Body of pancreas (tissue), 4 donors: ENCODE results near the gene DMKN. TPM values are rescaled to one million over a fixed set of nuclear protein-coding genes. Genes with fewer than 3 reads are reported as not detected.
A peak's percentile ranks its signal among the peaks of the same experiment; 100 is the strongest.

Source experiments
- ATAC-seq: fragments of 150-250 bp; one replicate; pipeline ENCODE4 v1.9.1; 2016
- DNase-seq, 4 donors: peaks; one replicate each; pipeline ENCODE4 v3.0.0-alpha.2; 2019
- H3K27ac ChIP-seq, 4 donors: fragments of 200-600 bp; sonication (generic); 1 replicate in 3 of 4; 2 replicates in 1 of 4; pipeline versions ENCODE4 v1.5.1 to v1.6.1; 2016 to 2019; ENCODE audit warnings: mild to moderate bottlenecking in 1 of 4, mixed read lengths in 1 of 4, moderate library complexity in 1 of 4
- H3K27me3 ChIP-seq, 2 donors: fragments of 200-600 bp; sonication (generic); one replicate each; pipeline ENCODE4 v1.6.0; 2016; ENCODE audit warnings: mild to moderate bottlenecking in 1 of 2
- H3K36me3 ChIP-seq, 2 donors: fragments of 200-600 bp; sonication (generic); replicated peaks in 1 of 2; 2 replicates each; pipeline ENCODE4 v1.5.1; 2016; ENCODE audit warnings: low read depth in 2 of 2; ENCODE audit not compliant: insufficient read depth in 1 of 2
- H3K4me1 ChIP-seq: fragments of 200-600 bp; sonication (generic); one replicate; pipeline ENCODE4 v1.6.0; 2016
- H3K4me3 ChIP-seq, 2 donors: fragments of 200-600 bp; sonication (generic); 1 replicate in 1 of 2; 2 replicates in 1 of 2; pipeline ENCODE4 v1.5.1; 2016 to 2019
- H3K9me3 ChIP-seq, 3 donors: fragments of 200-600 bp; sonication (generic); 1 replicate in 2 of 3; 2 replicates in 1 of 3; pipeline ENCODE4 v1.5.1; 2016
- CTCF ChIP-seq, 7 experiments: fragments of 450-650 bp in 4 of 7; fragments of 200-600 bp in 3 of 7; sonication (generic) in 3 of 7; IDR thresholded peaks; one replicate each; pipeline ENCODE4 v1.5.1; 2016 to 2019; ENCODE audit warnings: antibody characterized with exemption in 7 of 7
- POLR2A ChIP-seq, 3 donors: fragments of 450-650 bp; IDR thresholded peaks; one replicate each; pipeline ENCODE4 v1.6.1; 2016; ENCODE audit warnings: antibody characterized with exemption in 3 of 3, mild to moderate bottlenecking in 2 of 3
- WGBS, 2 donors: methylation state at CpG; one replicate each; pipeline ENCODE4 v1.1.5; 2017; 5-methylcytosine and 5-hydroxymethylcytosine counted together
- intact Hi-C: fragments of 100-400 bp; cut with DNase I; formaldehyde crosslinking; loops from one replicate; pipeline ENCODE4 v1.15.1; 2023
- total RNA-seq, 2 donors: library from RNA; depleted of rRNA; stranded (reverse); fragments of >200 nt; gene quantifications; one replicate each; pipeline ENCODE4 v1.1.0, GENCODE V29; 2016

Gene DMKN
- total RNA-seq, 2 donors from 2014 or later: 146 TPM

- DNase-seq (peak; percentile 92 to 96 (median 94)), ATAC-seq (peak; percentile 89)
- H3K4me3 ChIP-seq: peak within 1 kb of the TSS; percentile 46 to 83
- intact Hi-C loops: no loop called here
- TF ChIP-seq CTCF (IDR thresholded peaks at IDR 0.05): no peak
- TF ChIP-seq POLR2A (IDR thresholded peaks at IDR 0.05): peak; percentile 53 to 77 (median 75)
- peaks cover 40% of the 10 kb centered on the region for H3K4me1 ChIP-seq
- H3K27ac ChIP-seq: peak within 1 kb of the TSS; percentile 37 to 79 (median 49)
- H3K36me3 ChIP-seq: no peaks in the 10 kb centered on the region
- whole genome bisulfite sequencing, 2 donors: 0 to 1% methylated on average over 6 to 75 of the region's 85 CpGs
- H3K9me3 ChIP-seq: no peaks in the 10 kb centered on the region
- no peaks in the 10 kb centered on the region for H3K27me3 ChIP-seq
Observed at GRCh38 chr19:35545001-35545854, 31.8 kb upstream of the DMKN start, which contains the start of gene TMEM147. Gene TMEM147, plus strand, starts transcription at chr19:35545626. Its CDS starts 114 bp downstream, at chr19:35545740.

GRCh38 chr19:35544110-35544802 is 30.8 kb upstream of the DMKN start:
- peaks cover 30% of the 10 kb centered on the region for H3K4me1 ChIP-seq
- peak overlapping the region in 1 of 4 donors; percentile 79 for H3K27ac ChIP-seq
- no peak overlapping the region for H3K4me3 ChIP-seq
- no peak for TF ChIP-seq CTCF (IDR thresholded peaks at IDR 0.05)
- TF ChIP-seq POLR2A (IDR thresholded peaks at IDR 0.05): no peak
- no peak for DNase-seq
- no peak for ATAC-seq
- no peaks in the 10 kb centered on the region for H3K36me3 ChIP-seq
- H3K9me3 ChIP-seq: no peaks in the 10 kb centered on the region
- WGBS, 2 donors: 77 to 93% methylated on average over 2 to 3 of the region's 3 CpGs
- intact Hi-C loops: no loop called here
- H3K27me3 ChIP-seq: no peaks in the 10 kb centered on the region

- no peaks in the 10 kb centered on the region for H3K36me3 ChIP-seq
- no peak overlapping the region for H3K4me3 ChIP-seq
- no peak for ATAC-seq
- no peak overlapping the region for H3K27ac ChIP-seq
- no peak for TF ChIP-seq CTCF (IDR thresholded peaks at IDR 0.05)
- no peak for TF ChIP-seq POLR2A (IDR thresholded peaks at IDR 0.05)
- peaks cover 25% of the 10 kb centered on the region for H3K4me1 ChIP-seq
- H3K9me3 ChIP-seq: no peaks in the 10 kb centered on the region
- intact Hi-C loops: no loop called here
- no peak for DNase-seq
- 90 to 93% methylated on average over 11 to 15 of the region's 15 CpGs for WGBS, 2 donors
- no peaks in the 10 kb centered on the region for H3K27me3 ChIP-seq
Observed at GRCh38 chr19:35543280-35544109, 30.0 kb upstream of the DMKN start.

GRCh38 chr19:35542209-35542608 is 28.8 kb upstream of the DMKN start:
- H3K27ac ChIP-seq: no peak overlapping the region
- intact Hi-C loops: no loop called here
- H3K9me3 ChIP-seq: no peaks in the 10 kb centered on the region
- H3K36me3 ChIP-seq: no peaks in the 10 kb centered on the region
- no peak overlapping the region for H3K4me3 ChIP-seq
- peaks cover 21% of the 10 kb centered on the region for H3K4me1 ChIP-seq
- WGBS, 2 donors: 93% methylated on average over 11 of the region's 11 CpGs; no CpG with 5 or more reads in 1 of the 2 donors
- DNase-seq: no peak
- no peak for ATAC-seq
- TF ChIP-seq CTCF (IDR thresholded peaks at IDR 0.05) (no peak), POLR2A (IDR thresholded peaks at IDR 0.05) (no peak)
- no peaks in the 10 kb centered on the region for H3K27me3 ChIP-seq
